RKO (cell line): Measurements from ENCODE around the gene IFIT1.
"Not testable (repeated sequence)": the region's sequence is repeated elsewhere in the genome, so short reads cannot be mapped to it uniquely, and the experiment has no call there.

Experiments used
- DNase-seq: peaks from one replicate; pipeline ENCODE4 v3.0.0-alpha.2; 2016; ENCODE audit warnings: low spot score

IFIT1 gene

GRCh38 chr10:89367529-89367928, 24.9 kb upstream of the IFIT1 start:
- no peak for DNase-seq

DNA sequence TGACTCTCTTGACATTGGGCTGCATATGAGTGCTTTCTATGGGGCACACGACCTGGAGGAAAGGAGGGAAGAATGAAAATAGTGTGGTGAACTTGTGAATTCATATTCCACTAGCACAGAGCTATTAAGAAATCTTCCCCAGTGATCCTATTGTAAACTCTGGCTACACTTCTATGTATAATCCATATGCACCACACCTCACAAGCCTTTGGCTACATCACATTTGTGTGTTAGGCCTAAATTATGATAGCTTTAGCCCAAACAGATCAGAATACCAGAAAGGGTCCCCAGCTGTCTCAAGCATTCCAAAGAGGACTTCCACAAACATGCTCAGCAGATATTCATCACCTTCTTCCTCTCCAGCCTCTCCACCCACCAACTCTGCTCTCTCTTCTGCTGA, 24.3 kb upstream of the IFIT1 start:
- no peak for DNase-seq

GRCh38 chr10:89369156-89370105, 23.0 kb upstream of the IFIT1 start:
- DNase-seq = peak; percentile 42

GRCh38 chr10:89371079-89371478, 21.3 kb upstream of the IFIT1 start:
- no peak for DNase-seq

- no peak for DNase-seq
Measured at GRCh38 chr10:89371987-89372386, 20.4 kb upstream of the IFIT1 start.

DNA sequence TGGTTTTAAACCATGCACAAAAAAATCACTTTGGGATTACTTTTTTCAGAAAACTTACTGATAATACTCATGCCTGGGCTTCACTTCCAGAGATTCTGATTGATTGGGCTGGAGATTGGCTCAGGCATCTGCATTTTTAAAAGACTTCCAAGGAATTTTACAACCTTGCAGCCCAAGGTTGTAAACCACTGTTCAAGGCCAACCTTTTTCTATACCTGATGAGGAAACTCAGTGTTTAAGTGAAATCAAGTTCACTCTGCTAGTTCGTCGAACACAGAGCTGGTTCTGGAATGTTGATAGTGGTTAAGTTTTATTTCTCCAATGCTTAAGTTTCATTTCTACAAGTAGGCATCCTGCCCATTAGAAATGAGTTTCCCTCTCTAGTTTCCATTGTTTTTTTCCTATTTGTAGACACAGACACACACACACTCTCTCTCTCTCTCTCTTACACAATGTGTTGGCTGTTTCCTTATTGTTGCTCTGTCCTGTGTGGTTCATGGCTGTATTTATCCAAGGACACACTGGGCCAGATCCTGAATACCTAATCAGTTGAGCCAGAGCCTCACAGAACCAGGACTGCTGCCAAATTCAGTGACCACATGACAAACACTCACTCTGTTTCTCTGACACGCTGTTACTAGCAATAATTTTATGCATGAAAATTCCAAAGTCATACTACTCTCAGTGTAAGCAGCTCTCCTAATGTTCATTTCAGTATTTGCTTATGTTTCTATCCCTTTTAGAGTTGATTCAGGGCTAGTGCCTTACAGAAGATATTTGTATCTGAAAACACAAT, 18.3 kb upstream of the IFIT1 start:
- peak; percentile 21 for DNase-seq

DNA sequence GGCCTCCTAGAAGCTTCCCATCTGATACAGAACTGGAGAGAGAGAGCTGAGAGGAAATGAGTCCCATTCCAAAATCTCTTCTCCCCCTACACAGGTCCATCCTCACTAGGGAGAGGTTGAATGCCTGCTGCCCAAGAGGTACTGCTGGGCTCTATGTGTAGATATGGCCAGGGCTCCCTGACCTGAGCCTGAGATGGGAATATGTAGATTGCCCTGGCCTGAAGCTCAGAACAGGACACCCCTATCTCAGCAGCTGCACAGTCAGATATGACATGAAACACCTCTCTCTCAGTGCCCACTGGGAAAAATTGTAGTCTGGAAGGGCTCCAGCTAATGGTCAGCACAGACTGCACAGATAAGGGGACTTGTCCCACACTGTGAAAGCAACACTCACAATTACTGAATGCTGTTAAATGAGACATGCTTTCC, 17.7 kb upstream of the IFIT1 start:
- no peak for DNase-seq

DNA sequence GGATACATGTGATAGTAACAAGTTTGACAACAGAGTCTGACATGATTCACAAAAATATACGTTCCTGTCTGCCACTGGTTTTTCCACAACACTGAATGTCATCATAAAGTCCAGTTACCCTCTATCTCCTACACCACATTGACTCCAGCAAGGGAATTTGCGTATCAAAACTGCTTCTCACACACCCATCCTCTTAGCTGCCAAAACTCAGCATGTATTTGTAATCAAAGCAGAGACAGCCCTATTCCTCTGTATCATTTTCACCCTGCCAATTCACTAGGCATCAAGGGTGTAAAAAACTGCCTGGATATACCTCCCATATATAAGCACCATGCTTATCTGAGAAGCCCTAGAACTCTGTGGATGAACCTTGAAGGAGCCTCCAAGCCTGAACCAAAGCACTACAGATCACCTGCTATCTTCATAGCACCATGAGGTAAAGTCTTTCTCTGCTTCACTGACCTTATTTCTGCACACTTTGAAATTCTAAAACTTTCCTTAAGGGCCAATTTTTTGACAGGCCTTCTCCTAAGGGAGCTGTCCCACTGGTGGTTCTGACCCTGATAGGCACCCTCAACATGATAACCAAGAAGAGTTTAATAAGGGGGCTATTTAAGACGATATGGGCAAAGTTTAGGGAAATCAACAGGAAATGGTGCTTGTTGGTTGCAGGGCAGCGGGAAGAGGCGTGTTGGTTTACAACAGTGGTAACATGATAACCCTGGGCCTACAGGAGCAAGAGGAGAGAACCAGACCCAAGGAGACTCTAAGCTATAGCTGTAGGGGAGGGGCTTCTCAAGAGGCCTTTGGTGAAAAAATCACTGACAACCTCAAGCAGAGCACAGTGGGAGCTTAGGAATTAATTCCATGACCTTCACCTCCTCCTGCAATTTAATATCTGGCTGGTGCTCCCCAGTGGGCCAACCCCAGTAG, 14.5 kb upstream of the IFIT1 start, which contains the start of gene IFIT1B:
Gene IFIT1B (plus strand): TSS at position 352 of the 933 bp plus-strand sequence. CDS start 80 bp downstream, at position 432.
- no peak for DNase-seq

GRCh38 chr10:89379103-89379502, 13.3 kb upstream of the IFIT1 start:
- DNase-seq = no peak

DNA sequence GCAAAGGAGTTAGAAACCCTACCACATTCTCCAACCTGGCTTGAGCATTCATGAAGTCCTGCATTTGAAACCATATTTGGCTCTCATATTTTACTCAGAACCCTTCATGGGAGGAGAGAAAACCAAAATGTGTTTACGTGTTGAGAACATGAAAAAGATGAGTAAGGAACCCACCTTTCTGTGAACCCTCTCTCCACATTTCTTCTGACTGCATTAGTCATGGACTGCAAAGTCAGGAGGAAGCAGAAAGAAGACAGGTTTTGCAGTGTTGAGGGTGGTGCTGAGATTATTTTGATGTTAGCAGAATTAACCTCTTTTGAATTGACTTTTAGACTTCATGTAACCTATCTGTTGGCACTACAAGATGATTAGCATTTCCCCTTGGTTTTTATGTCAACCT, 9.7 kb upstream of the IFIT1 start:
- no peak for DNase-seq

DNA sequence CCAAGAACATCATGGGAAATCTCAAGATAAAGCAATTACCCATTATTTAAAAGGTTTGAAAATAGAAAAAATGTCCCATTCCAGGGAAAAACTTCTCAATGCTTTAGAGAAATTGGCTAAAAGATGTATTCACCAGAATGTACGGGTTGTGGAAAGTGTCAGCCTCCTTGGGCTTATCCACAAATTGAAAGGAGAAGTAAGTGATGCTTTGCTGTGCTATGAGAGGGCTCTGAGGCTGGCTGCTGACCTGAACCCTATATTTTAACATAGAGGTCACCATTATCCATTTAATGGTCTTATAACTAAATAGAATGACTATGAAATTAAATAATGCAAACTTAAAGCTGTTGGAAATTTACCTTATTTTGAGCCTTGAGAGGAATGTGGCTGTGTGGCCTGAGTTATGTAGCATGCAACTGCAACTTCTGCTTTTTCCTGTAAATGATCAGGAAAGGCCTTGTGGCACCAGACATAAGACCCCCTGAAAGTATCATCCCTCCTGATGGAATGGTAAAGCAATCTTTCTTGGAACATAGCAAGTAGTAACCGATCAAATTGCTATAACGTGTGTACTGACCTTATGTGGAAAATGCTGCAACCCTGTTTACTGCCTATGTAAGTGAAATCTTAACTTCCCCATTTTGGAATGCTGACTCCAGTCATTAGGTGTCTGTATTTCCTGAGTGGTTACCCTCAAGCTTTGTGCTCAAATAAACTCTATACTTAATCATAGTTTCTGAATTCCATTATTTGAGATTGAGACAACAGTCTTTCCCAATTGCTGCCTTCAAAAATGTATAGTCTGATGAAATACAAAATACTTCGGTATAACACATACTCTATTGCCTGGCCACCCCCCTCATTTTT, 7.7 kb upstream of the IFIT1 start:
- no peak for DNase-seq

- DNase-seq = no peak
Measured at GRCh38 chr10:89388806-89389205, 3.6 kb upstream of the IFIT1 start.

DNA sequence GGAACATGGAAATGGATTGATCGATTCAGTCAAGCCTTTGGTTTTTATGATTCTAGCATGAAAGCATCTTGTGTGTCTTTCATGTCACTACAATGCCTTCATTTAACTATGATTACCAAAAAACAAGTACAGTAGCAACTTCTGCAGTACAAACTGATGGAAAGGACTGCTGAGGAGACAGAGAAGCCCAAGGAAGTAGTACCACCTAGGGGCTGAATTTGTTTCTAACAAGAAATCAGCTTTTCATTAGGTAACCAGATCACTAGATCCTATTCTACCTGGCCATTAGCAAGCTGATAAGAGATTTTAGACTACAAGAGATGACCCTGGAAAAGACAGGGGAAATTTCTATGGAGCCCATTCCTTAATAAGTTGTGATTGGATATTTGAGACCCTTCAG, 3.2 kb upstream of the IFIT1 start:
- DNase-seq = peak; percentile 51

DNA sequence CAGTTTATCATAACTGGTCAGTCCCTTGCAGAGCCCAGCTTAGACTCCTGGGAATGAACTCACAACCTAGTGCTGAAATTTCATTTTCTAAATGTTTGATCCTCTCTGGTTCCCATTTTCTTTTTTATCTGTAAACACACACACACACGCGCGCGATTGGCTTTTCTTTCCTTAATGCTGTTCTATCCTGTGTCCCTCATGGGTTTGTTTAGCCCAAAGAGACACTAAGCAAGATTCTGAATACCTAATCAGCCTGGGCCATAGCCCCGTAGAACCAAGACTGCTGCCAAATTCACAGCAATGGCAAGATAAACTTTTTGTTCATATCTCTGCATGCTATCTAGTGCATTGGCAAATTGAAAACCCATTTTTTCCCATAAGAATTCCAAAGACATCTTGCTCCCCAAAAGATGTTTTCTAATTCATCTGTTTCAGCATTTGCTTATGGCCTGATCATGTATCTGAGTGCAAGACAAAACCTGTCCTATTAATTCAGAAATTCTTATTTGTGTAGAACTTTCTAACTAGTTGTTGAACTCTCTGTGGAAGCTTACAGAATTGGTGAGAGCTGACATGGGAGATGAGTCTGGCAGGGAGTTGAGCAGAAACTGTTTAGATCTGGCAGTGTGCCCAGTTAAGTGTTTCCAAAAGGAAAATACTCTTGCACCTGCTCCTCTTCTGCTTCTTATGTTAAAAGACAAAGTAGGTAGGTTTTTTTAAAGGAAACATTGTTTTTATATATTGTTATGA, 1.8 kb upstream of the IFIT1 start:
- DNase-seq = no peak

DNA sequence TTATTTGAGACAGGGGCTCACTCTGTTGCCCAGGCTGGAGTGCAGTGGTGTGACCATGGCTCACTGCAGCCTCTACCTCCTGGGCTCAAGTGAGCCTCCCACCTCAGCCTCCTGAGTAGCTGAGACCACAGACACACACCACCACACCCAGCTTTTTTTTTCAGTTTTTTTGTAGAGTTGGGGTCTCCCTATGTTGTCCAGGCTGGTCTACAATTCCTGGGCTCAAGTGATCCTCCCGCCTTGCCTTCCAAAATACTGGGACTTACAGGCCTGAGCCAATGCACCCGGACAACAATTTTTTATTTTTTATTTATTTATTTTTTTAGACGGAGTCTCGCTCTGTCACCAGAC, 1.2 kb upstream of the IFIT1 start:
- not testable (repeated sequence) for DNase-seq

DNA sequence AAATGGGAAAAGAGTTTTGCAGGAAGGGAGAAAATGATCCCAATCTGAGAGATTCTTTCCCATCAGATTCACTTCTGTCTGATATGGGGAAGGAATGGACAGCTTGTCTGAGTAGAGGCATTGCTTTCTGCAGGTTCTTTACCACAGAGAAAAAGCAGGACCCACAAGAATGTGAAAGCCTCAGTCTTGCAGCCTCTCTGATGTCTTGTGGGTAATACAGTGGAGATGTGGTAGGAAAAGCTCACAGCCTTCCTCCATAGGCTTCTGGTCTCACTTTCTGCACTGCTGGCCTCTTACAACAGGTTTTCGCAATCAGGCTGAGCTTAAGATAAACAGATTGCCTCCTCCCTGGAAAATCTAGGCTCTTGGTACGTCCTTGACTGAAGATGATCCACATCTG, 551 bp downstream of the IFIT1 start:
- no peak for DNase-seq

- no peak for DNase-seq
Measured at GRCh38 chr10:89393898-89394297, 1.5 kb downstream of the IFIT1 start.

DNA sequence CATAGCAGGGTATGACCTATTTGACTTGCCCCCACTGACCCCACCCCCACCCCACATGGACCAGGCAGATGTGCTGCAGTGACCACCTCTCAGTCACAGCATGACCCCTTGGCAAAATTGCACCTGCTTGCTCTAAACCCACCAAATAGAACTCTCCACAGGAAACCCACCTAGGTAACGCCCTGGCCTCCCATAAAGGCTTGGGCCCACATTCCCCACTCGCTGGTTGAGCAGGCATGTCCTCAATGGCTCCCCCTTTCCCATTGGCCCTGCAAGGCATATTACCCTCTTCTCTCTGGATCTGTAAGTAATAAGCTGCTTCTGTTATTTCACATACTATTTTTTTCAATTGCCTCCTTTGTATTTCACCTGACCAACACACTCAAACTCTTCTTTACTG, 2.7 kb downstream of the IFIT1 start:
- DNase-seq = no peak

GRCh38 chr10:89398003-89398749, 5.8 kb downstream of the IFIT1 start:
- no peak for DNase-seq
